ENCODE results near the gene GRIPAP1.

Gene GRIPAP1

GRCh38 chrX:48960291-48960690, 41.8 kb downstream of the GRIPAP1 start:
- DNase-seq (ENCODE audit: low spot score): no peak

- no peak for DNase-seq (ENCODE audit: low spot score)
Observed at GRCh38 chrX:48958635-48959094, 43.4 kb downstream of the GRIPAP1 start.

- peak; percentile 95 for DNase-seq (ENCODE audit: low spot score)
Observed at GRCh38 chrX:48957827-48958634, 44.0 kb downstream of the GRIPAP1 start.

GRCh38 chrX:48957477-48957826, 44.6 kb downstream of the GRIPAP1 start, which contains the start of gene OTUD5:
Gene OTUD5, minus strand, starts transcription at chrX:48957607. Its CDS starts 37 bp downstream, at chrX:48957570.
- DNase-seq (ENCODE audit: low spot score): peak; percentile 81

- DNase-seq (ENCODE audit: low spot score): peak; percentile 45
Observed at GRCh38 chrX:48956728-48957414, 45.2 kb downstream of the GRIPAP1 start.

GRCh38 chrX:48948589-48948988, 53.5 kb downstream of the GRIPAP1 start:
- DNase-seq (ENCODE audit: low spot score): no peak

GRCh38 chrX:48945517-48946348, 56.3 kb downstream of the GRIPAP1 start:
- peak; percentile 59 for DNase-seq (ENCODE audit: low spot score)

GRCh38 chrX:48942895-48943294, 59.2 kb downstream of the GRIPAP1 start:
- no peak for DNase-seq (ENCODE audit: low spot score)

GRCh38 chrX:48940404-48940955, 61.6 kb downstream of the GRIPAP1 start:
- DNase-seq (ENCODE audit: low spot score): no peak

- DNase-seq (ENCODE audit: low spot score): peak; percentile 42
Observed at GRCh38 chrX:48939524-48940228, 62.4 kb downstream of the GRIPAP1 start.

GRCh38 chrX:48938721-48939425, 63.2 kb downstream of the GRIPAP1 start:
- peak; percentile 79 for DNase-seq (ENCODE audit: low spot score)

GRCh38 chrX:48937054-48937907, 64.8 kb downstream of the GRIPAP1 start:
- DNase-seq (ENCODE audit: low spot score): peak; percentile 91

- no peak for DNase-seq (ENCODE audit: low spot score)
Observed at GRCh38 chrX:48936429-48937053, 65.5 kb downstream of the GRIPAP1 start.

- DNase-seq (ENCODE audit: low spot score): no peak
Observed at GRCh38 chrX:48935301-48935670, 66.8 kb downstream of the GRIPAP1 start.

GRCh38 chrX:48934581-48935300, 67.3 kb downstream of the GRIPAP1 start:
- peak; percentile 67 for DNase-seq (ENCODE audit: low spot score)

GRCh38 chrX:48933757-48934156, 68.3 kb downstream of the GRIPAP1 start:
- DNase-seq (ENCODE audit: low spot score): no peak

GRCh38 chrX:48927736-48928382, 74.2 kb downstream of the GRIPAP1 start:
- no peak for DNase-seq (ENCODE audit: low spot score)

GRCh38 chrX:48927123-48927522, 74.9 kb downstream of the GRIPAP1 start:
- DNase-seq (ENCODE audit: low spot score): no peak

Data from CD4-positive, alpha-beta T cell treated with Interleukin-2 at 100 ng/mL for 4 hours (primary cell).